LoVo (cell line): ENCODE data around the gene SMIM10L2A.
"Not testable (repeated sequence)": the region's sequence is repeated elsewhere in the genome, so short reads cannot be mapped to it uniquely, and the experiment has no call there.

ENCODE experiments used
- DNase-seq: peaks from one replicate; pipeline ENCODE4 v3.0.0-alpha.2; 2016; ENCODE audit warnings: low spot score

SMIM10L2A gene

DNA sequence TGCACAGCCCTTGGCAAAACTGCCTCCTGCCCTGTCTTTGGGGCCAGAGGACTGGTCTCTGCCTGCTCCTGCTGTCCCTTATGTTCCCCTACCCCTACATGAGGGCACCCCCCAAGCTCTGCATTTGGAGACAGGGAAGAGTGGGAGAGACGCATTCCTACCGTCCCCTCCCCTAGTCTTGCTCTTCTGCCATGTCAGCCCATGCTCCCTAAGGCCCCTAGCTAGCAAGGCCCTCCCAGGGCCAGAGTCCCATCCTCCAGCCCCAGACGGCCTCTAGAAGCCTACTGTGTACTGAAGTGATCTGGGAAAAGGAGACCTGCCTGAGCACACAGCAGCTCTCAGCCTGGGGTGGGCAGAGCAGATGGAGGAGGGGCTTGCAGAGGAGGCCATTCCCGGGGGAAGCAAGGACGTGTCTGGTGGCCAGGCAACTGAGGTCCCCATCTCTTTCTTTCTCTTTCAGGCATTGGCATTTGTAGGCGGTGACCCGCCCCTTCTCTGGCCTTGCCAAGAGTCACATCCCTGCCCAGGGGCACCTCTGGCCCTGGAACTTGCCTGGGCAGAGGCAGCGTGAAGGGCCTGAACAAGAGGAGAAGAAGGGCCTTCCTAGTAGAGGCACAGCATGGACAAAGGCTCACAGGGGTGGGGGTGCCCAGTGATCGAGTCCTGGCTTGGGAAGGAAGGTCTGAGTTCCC lies 1.6 kb downstream of the SMIM10L2A start:
- not testable (repeated sequence) for DNase-seq

DNA sequence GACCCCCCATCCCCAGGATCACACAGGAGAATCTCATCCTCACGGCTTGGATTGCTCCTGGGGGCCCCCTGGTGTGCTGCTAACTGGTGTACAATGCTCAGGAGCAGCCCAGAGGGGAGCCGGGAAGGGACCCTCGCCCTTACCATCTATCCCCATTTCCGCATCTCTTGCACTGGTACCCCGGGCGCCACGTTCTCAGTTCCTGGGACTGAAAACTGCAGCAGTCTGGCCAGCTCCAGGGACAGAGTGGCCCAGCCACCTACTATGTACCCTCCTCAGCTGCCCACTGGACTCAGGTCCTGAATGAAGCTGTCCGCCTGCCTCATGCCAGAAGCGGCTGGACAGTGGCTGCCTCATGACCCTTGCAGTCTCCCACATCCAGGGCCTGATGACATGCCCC lies 2.7 kb downstream of the SMIM10L2A start:
- DNase-seq: no peak

DNA sequence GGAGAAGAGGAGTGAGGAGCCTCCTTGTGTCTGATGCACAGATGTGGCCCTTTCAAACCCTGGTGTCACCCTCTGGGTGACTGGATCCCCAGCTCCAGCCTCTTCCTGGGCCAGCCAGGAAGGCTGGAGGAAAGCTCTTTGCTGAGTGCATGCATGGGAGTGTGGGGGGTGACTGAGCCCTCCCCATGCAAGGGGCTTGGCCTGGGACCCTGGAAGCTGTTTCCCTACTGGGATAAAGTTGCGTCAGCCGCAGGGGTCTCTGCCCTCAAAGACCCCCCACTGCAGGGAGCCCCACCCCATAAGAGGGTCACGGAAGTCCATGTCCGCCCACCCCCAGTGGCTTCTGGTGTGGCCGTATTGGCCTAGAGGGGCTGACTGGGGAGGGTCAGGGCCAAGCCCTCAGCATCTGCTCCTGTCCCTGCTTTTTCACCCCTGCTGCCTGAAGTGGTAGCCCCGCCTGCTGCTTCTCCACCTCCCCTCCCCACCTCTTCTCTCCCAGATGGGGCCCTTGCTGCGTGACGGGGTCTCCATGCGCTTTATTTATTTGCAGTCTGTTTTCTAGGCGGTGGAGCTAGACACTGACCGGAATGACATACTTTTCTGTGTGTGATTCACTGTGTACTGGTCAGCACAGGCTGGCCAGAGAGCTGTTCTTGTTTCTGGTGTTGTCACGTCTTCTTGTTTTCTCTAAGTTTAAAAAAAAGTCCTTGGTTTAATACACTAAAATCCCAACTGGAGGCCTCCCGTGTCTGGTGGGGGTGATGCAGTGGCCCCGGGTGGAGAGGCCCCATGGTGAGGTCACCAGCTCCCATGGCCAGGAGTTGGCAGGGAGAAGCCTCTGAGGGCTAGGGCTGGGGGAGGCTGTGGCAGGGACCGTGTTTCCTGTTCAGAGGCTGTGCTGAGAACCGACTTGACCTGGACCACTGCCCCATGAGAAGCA lies 3.6 kb downstream of the SMIM10L2A start:
- DNase-seq: no peak

DNA sequence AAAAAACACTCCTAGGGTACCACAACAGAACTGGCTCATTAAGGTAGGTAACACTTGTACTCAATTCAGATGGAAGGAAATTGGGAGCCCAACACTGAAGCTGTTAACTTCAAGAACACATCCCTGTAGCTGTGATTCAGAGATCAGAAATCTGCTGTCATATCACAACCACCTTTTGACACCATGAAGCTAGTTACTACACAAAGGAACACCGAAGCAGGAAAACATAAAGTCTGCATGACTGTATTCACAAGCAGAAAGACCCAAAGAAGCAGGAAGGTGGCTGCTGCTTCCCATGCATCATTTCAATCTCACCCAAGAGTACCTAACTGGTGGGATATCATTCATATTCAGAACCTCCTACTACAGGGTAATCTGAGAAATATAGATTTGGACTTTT lies 7.7 kb downstream of the SMIM10L2A start:
- DNase-seq: no peak

DNA sequence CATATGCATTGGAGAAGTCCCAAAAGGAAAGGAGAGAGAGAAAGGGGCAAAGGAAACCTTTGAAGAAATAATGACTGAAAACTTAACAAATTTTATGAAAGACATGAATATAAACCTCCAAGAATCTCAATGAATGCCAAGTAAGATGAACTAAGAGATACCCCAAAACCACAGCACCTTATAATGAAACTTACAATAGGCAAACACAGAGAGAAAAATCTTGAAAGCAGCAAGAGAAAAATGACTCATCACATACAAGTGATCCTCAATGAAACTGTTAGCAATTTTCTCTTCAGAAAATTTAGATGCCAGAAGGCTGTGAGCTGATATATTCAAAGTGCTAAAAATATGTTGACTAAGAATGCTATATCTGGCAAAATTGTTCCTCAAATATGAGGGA lies 10.1 kb downstream of the SMIM10L2A start:
- DNase-seq: no peak

DNA sequence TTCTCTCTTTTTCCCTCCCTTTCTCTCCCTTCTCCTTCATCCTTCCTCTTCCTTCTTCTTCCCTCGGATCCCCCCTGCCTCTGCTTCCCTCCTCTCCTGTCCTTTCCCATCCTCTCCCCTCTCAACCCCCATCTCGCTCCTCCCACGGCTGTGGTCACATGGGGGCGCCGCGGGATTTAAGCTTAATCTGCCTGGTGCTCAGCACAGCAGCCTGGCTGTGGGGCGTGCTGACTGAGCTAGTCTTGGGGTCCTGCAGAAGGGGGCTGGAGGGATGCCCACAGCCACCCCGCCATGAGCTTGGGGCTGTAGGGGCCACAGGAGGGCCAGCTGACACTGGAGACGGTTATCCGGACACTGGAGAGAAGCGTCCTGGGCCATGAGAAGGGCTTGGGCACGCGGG lies 10.7 kb downstream of the SMIM10L2A start:
- no peak for DNase-seq

DNA sequence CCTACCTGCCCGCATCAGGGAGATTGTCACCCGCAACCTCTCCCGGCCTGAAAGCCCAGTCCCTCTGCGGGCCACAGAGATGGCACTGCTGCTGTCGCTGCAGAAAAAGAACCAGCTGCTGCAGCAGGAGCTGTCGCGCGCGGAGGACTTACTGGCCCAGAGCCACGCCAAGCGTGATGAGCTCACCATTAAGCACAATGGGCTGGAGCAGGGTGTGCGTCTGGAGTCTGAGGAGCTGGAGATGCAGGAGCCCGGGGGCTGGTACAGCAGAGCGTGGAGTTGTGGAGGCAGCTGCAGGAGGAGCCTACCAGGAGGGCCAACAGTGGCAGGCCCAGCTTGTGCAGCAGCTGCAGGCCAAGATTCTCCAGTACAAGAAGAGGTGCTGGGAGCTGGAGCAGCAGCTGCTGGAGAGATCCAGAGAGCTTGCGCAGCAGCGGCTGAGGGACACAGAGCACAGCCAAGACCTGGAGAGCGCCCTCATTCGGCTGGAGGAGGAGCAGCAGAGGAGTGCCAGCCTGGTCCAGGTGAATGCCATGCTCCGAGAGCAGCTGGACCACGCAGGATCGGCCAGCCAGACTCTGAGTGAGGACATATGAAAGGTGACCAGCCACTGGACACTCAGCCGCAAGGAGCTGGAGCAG lies 11.3 kb downstream of the SMIM10L2A start:
- no peak for DNase-seq

DNA sequence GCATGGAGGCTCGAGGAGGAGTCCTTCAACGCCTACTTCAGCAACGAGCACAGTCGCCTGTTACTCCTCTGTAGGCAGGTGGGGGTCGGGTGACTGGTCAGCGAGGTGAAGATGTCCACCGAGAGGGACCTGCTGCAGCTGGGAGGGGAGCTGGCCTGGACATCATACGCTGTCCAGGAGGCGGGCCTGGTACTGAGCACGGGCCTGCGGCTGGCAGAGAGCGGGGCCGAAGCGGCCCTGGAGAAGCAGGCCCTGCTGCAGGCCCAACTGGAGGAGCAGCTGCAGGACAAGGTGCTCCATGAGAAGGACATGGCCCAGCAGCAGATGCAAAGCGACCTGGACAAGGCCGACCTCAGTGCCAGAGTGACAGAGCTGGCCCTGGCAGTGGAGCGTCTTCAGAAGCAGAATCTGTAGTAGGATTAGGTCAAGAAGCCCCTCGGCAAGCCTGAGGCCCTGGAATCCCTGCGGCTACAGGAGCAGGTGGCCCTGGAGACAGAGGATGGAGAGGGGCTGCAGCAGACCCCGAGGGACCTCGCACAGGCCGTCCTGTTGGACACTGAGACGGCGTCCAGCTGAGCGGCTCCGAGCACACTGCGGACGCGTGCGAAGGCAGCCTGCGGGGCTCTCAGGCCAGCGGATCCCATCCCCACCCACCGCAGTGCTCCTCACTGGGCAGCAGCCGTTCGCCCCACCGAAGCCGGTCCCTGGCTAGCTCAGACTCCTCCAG lies 11.9 kb downstream of the SMIM10L2A start:
- no peak for DNase-seq

DNA sequence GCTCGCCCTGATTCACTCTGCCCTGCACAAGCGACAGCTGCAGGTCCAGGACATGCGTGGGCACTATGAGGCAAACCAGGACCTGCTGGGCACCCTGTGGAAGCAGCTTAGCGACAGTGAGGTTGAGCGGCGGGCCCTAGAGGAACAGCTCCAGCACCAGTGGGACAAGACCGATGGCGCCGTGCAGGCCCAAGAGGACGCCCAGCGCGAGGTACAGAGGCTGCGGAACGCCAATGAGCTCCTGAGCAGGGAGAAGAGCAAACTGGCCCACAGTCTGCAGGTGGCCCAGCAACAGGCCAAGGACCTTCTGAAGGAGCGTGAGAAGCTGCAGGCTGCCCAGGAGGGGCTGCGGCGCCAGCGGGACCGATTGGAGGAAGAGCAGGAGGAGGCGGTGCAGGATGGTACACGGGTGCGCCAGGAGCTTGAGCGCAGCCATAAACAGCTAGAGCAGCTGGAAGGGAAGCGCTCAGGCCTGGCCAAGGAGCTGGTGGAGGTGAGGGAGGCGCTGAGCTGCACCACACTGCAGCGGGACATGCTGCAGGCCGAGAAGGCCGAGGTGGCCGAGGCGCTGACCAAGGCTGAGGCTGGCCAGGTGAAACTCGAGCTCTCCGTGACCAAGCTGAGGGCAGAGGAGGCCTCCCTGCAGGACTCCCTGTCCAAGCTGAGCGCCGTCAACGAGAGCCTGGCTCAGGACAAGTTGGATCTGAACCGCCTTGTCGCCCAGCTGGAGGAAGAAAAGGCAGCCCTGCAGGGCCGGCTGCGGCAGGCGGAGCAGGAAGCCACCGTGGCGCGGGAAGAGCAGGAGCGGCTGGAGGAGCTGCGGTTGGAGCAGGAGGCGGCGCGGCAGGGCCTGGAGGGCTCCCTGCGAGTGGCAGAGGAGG lies 12.8 kb downstream of the SMIM10L2A start:
- DNase-seq: no peak

DNA sequence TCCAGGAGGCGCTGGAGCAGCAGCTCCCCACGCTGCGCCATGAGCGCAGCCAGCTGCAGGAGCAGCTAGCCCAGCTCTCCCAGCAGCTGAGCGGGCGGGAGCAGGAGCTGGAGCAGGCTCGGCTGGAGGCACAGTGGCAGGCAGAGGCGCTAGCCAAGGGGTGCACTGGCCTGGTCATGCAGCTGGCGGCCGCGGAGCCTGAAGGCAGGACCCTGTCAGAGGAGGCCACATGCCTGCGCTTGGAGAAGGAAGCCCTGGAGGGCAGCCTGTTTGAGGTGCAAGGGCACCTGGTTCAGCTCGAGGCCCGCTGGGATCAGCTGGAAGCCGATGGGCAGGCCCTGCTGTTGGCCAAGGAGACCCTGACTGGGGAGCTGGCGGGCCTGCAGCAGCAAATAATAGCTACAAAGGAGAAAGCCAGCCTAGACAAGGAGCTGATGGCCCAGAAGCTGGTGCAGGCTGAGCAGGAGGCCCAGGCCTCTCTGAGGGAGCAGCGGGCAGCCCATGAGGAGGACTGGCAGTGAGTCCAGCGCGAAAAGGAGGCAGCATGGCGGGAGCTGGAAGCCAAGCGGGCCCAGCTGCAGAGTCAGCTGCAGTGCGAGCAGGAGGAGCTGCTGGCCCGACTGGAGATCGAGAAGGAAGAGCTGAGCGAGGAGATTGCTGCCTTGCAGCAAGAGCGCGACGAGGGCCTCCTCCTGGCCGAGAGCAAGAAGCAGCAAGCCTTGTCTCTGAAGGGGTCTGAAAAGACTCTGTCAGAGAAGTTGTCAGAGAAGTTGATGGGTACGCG lies 13.6 kb downstream of the SMIM10L2A start:
- DNase-seq: no peak

DNA sequence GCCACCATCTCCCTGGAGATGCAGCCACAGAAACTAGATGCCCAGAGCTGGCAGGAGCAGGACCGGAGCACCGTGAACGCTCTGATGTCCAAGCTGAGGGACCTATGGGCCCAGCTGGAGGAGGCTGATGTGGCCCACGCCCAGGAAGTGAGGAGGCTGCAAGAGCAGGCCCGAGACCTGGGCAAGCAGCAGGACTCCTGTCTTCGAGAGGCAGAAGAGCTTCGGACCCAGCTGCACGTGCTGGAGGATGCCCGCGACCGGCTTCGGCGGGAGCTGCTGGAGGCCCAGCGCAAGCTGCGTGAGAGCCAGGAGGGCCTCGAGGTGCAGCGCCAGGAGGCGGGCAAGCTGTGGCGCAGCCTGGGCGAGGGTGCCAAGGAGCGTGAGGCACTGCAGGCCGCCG lies 14.2 kb downstream of the SMIM10L2A start:
- DNase-seq: no peak

DNA sequence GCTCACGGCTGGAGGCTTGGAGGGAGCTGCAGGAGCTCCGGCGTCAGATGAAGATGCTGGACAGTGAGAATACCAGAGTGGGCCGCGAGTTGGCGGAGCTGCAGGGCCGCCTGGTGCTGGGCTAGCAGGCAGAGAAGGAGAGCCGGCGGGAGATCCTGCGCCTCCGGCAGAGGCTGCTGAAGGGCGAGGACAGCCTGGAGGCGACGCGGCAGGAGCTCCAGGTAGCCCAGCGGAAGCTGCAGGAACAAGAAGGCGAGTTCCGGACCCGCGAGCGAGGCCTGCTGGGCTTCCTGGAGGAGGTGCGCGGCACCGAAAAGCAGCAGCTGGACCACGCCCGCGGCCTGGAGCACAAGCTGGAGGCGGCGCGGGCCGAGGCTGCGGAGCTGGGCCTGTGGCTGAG lies 14.7 kb downstream of the SMIM10L2A start:
- no peak for DNase-seq

DNA sequence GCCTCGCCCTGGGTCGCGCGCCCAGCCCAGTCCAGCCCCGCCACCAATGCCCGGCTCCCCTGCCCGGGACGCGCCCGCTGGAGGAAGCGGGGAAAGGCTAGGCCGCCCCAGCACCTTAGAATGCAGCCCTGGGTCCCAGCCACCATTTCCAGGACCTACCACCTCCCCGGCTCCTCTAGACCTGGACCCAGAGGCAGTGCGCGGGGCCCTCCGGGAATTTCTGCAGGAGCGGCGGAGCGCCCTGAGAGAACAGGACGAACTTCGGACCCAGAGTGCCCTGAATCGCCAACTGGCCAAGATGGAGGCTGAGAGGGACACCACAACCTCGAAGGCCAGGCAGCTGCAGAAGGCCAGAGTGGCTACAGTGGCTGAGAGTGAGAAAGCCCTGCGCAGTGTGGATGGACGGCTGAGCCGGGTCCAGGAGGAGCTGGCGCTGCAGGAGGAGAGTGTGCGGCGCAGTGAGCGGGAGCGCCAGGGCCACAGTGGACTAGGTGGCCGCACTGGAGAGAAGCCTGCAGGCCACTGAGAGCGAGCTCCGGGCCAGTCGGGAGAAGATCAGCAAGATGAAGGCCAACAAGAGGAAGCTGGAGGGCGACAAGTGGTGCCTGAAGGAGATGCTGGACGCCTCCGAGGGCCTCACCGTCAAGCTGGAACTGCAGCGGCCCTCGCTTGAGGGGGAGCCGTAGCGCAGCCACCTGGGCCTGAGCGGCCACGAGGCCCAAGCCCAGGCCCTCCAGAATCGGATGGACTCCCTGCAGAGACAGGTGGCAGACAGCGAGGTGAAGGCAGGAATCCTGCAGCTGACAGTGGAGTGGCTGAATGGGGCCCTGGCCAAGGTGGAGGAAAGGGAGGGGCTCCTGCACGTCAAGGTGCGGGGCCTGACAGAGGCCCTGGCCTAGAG lies 15.5 kb downstream of the SMIM10L2A start:
- no peak for DNase-seq

DNA sequence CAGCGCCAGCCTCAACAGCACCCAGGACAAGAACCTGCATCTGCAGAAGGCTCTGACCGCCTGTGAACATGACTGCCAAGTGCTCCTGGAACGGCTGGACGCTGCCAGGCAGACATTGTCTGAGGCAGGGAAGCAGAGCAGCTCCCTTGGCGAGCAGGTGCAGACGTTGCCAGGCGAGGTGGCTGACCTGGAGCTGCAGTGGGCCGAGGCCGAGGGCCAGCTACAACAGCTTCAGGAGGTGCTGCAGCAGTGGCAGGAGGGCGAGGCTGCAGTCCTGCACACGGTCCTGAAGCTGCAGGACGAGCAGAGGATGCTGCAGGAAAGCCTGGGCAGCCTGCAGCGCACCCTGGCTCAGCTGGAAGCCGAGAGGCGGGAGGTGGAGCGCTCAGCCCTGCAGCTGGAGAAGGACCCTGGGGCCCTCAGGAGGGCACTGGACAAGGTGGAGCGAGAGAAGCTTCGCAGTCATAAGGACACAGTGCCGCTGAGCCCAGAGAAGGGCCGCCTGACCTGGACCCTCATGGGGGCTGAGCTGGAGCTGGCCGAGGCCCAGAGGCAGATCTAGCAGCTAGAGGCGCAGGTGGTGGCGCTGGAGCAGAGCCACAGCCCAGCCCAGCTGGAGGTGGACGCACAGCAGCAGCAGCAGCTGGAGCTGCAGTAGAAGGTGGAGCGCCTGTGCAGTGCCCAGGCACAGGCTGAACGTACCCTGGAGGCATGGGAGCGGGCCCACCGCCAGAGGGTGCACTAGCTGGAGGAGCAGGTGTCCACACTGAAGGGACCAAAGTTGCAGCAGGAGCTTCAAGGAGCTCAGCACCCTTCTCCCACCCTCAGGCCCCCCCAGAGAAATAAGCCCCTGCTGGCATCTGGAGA lies 16.4 kb downstream of the SMIM10L2A start:
- no peak for DNase-seq

DNA sequence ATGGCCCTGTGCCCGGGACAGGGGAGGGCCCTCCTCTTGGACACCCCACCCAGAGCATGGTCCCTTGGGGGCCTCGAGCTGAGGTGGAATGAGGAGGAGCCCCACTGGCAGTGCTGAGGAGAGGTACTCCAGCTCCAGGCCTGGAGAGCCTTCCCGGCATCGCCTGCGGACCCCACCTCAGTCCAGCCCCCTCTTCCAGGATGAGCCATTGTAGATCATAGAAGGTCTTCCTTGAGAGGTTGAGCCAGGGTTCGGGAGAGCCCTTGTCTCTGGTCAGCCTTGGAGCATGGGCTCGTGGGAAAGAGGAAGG lies 16.9 kb downstream of the SMIM10L2A start:
- DNase-seq: no peak

DNA sequence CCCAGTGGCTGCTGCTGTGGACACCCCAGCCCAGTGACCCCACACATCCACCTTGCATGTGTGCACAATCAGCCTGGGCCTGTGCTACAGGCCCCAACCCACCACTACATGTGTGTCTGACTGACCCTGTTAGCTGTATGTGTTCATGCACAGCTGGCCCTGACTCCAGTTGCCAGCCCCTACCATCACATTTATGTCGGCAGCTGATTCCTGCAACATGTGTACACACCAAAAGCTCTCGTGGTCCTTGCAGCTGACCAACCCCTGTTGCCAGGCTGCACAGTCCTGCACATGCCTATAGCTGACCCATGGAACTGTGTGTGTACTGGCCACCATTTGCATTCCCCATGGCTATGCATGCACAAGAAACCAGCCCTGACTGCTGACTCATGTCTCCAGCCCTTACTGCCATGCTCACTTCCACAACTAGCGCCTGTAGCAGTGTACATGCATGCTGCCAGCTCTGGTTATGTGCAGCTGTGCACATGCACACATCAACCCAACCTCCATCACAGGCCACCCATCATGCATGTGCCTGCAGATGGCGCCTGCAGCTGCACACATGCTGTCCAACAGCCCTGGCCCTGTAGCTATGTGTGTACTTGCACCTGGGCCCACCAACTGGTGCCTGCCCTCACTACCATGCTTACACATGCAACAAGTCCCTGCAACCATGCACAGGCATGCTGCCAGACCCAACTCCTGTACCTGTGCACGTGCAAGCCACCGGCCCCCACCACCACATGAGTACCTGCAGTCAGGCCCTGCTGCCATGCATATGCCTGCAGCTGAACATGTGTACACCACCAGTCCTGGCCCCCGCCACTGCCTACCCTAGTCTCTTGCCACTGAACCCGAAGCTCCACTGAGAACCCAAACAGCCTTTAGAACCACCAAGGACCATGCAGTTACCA lies 28.1 kb downstream of the SMIM10L2A start:
- DNase-seq: no peak

DNA sequence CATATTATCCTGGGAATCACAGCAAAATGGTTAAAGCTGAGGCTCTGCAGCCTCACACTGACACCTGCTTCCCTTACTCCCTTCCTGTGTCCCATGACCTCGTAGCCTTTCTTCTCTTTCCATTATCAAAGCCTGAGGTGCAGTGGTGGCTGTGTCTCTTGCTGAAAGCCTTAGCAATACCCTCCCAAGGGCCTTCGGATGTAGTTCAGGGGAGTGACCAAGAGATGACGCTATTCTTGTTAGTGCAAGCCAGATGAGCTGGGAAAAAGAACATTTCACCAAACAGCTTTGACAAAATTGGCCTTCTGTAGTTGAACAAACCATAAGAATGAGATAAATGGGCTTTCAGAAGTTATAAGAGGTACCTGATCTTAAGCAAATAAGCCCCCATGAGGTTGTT lies 31.6 kb downstream of the SMIM10L2A start:
- no peak for DNase-seq
